ENCODE measurements around the gene MACROD2. TPM values are rescaled to one million over a fixed set of nuclear protein-coding genes. Genes with fewer than 3 reads are reported as not detected.
"Not testable (repeated sequence)": the region's sequence is repeated elsewhere in the genome, so short reads cannot be mapped to it uniquely, and the experiment has no call there.

The MACROD2 gene
- total RNA-seq, 1 donor from 2014 or later: 0.13 TPM

DNA sequence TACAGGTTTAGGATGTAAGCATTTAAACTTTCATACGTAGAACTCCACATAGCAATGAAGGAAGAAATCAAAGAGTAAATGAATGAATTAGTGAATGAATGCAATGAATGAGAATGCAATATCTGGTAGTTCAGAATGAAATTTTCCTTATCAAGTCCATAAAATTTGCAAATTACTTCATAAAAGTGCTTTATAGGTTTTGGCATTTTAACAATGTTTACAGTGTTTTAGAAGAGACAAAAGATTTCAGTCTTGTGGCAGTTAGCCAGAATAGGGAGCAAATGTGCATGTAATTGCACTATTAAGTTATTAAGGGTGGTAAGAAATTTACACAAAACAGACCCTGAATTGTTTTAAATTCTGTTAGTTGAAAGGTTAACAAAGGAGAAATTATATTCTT lies 1081.5 kb downstream of the MACROD2 start:
- DNase-seq (ENCODE audit: low read depth in 2 of 2): no peak

DNA sequence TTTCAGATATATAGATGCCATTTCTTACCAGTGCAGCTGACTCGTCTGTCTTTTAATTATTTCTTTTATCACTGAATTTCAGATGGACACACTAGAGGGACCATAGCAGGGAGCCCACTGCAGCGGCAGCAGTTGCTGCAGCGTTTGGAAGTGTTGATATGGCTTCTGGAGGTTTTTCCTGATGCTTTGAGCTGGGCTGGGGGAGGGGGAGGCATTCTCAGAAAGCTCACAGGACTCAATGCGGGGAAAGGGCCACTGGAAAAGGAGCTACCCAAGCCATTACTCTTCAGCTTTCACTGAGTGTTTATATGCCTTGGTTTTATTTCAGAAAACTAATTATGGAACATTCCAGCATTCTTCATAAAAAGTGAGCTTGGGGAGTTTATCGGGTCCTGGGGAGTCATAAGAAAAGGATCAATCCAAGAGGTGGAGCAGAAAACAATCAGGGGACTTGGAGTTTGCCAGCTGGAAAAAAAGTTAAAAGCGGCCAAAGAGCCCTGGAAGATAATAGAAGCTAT lies 1082.5 kb downstream of the MACROD2 start:
- no peak for DNase-seq (ENCODE audit: low read depth in 2 of 2)

DNA sequence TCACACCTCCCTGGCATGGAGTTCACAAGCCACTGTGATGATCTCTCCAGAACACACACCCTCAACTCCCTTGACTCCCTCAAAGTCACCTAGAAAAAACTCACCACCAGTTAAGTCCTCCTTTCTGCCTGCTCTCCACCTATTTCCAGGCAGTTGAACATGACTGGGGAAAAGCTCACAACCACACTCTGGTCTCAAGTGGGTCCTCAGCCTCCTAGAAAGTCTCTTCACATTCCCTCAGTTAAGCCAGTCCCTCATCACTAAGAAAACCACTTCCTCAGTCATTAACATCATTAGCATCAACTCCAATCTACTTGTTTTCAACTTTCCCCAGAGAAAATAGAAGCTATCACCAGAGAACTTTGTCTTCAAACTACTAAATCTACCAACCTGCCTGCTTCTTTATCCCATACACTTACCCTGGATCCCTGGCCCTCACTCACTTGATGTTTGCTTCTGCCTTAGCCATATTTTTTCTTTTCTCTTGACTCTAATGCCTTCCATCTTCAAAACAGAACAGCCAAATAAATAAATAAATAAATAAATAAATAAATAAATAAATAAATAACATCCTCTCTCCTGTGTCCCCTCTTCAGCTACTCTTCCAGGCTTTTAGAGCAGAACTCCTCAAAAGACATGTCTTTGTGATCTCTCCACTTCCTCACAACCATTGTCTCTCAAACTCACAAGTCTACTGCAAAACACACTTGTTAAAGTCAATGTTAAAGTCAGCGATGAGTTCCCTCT lies 1084.5 kb downstream of the MACROD2 start:
- DNase-seq (ENCODE audit: low read depth in 2 of 2): no peak

DNA sequence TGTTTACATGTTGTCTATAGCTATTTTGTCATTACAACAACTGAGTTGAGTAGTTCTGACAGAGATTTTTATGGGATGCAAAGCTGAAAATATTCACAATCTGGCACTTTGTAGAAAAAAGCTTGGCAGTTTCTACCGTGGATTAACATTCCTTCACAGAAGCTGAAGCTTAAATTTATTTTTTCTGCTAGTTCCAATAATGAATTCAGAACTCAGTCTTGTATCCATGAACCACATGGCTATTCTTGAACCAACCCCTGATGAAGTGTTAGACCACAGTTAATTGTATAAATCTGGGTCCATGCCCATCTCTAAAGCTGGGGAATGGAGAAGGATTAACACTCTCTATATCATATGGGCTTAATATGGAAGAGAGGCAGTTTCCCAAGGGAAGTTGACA lies 1085.9 kb downstream of the MACROD2 start:
- no peak for DNase-seq (ENCODE audit: low read depth in 2 of 2)

DNA sequence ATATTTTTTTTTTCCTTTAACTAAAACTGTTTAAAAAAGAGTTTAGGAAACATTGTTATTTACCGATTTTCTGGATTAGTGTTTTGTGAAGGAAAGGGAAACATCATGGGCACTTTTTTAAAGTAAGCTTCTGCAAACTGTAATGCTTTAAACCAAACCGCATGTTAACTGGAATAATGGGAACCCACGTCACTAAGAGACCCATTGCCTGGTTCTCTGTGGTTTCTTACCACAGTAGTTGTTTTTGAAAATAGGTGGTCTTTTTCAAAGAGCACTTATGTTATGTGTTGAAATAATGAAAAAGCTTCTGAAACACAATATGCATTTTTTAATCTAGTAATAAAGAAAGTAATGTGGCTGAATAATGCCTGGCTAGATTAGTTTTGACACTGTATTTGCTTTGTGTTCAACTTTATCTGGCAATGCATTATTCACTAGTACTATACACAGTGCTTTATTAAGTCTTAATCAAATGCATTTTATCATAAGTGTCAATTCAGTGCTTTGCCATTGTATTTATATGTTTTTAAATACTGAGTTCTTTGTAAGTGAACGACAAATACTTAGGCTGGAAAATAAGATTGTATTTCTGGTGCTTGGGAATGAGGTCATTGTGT lies 1096.2 kb downstream of the MACROD2 start:
- no peak for DNase-seq (ENCODE audit: low read depth in 2 of 2)

DNA sequence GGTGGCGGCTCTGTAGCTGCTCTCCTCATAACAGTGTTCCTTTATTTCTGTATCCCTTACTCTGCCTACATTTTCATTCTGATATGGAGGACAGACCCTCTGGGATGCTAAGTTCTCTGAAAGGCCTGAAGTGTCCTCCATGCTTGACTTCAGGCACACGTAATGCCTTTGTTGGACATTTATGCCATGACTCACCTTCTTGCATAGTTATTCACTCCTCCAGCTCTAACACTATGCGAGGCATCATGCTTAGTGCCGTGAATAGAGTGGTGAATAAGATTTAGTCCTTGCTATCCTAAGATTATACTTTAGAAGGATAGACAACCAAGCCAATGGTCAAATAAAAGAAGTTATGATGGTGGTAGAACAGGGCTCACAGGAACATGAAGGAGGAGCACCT lies 1103.0 kb downstream of the MACROD2 start:
- no peak for DNase-seq (ENCODE audit: low read depth in 2 of 2)

DNA sequence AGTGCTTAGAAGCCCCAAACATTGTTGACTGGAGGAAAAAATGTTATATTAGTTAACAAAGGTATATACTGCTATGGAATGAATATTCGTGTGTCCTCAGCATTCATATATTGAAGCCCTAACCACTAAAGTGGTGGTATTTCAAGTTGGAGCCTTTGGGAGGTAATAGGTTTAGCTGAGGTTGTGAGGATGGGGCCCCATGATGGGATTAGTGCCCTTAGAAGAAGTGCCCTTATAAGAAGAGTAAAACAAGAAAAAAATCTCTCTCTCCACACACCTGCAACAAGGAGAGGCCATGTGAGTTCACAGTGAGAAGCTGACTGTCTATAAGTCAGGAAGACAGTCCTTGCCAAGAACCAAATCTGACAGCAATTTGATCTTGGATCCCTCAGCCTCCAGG lies 1103.8 kb downstream of the MACROD2 start:
- DNase-seq (ENCODE audit: low read depth in 2 of 2): no peak

DNA sequence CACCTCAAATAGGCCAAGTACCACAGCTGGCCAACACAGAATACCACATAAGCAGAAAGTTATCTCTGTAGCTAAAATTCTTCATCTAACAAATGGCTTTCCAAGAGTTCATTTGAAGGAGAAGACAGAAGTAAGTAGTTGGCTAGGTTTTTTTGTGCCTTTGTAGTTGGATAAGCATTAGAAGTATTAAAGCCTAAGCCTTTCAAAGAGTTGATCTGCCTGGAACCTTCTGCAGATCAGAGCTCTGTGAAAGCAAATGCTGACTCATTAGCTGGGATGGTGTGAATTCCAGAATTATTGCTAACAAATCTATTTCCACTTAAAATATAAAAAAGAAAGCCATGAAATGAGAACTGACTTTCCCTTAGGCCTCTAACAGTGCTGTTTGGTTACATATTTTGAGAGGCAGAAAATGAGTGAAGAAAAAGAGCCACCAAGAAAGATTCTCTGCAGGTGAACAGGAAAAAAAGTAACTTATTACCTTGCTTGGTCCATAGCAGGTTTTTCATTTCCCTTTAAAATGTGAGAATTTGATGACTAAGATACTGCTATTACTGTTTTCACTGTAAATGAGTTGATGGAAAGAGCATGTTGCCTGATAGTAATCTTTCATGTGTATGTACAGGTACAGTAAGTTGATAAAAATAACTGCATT lies 1105.3 kb downstream of the MACROD2 start:
- no peak for DNase-seq (ENCODE audit: low read depth in 2 of 2)

DNA sequence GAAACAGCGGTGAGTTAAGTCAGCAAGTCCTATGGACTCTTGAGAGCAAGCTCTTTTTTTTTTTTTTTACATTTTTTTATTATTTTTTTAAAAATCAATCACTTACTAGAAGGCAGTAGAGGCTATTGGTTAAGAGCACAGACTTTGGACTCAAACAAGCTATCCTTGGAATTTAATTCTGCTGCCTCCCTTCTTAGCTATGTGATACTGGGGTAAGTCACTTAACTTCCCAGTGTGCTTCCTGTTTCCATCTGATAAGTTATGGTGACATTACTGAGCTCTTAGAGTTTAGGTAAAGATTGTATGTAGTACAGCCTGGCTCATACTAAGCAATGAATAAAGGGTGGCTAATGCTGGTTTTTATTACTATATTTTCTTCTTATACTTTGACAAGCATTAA lies 1112.6 kb downstream of the MACROD2 start:
- no peak for DNase-seq (ENCODE audit: low read depth in 2 of 2)

DNA sequence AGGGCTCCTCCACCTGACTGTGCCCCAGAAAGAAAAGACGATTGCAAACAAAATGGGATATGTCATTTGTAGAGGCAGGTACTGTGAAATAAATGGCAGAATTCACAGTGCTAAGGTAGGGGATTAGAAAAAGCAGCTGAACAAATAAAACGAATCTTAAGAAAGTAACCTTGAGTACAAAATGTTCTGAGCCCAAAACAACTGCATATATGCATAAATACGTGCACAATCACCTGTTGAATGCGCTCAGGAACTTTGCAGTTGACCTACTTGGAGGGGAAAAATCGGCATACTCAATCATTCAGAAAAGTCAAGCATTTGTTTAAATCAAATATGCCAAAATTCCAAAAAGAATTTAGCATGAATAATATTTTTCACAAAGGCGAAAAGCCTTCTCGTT lies 1114.2 kb downstream of the MACROD2 start:
- DNase-seq (ENCODE audit: low read depth in 2 of 2): no peak

DNA sequence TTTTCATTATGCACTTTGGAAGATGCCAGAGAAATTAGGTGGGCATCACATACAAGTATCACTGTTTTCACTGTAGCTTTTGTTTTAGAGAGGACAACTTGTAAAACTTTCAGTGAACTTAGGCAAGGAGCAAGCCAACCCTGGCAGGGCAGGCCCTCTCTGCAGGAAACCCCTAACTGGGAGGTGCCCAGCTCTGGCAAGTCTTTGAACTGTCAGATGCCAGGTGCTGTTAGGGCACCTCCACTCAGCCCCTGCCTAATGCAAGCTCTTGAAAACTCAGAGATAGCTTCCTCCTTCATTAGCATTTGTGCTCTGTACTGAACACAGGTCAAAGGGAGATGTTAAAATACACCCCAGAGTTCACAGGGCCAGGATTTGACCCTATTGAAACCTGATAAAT lies 1116.3 kb downstream of the MACROD2 start:
- DNase-seq (ENCODE audit: low read depth in 2 of 2): no peak

DNA sequence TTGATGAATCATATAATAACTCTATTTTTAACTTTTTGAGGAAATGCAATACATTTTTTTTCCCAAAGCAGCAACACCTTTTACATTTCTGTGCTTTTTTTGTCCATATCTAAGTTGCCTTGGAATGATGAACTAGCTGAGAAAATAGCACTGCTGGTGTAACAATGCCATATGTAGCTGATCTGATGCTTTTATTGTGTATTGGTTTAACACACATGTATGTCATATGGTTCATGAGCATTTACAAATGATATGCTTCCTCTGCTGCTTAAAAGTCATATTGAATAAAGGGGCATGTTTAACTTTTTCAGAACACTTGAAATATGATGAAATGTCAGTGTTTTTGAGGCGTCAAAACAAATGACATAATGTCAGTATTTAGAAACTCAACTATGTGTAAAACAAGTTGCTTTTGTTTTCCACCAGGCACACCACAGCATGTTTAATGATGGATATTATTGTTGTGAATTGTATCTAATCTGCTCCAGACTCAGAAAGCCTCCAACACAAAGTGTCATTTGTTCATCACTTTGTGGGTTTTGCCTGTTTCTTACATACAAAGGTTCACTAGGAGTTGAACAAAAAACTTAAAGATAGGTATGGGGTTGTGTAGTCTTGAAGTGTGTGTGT lies 1117.9 kb downstream of the MACROD2 start:
- DNase-seq (ENCODE audit: low read depth in 2 of 2): no peak

DNA sequence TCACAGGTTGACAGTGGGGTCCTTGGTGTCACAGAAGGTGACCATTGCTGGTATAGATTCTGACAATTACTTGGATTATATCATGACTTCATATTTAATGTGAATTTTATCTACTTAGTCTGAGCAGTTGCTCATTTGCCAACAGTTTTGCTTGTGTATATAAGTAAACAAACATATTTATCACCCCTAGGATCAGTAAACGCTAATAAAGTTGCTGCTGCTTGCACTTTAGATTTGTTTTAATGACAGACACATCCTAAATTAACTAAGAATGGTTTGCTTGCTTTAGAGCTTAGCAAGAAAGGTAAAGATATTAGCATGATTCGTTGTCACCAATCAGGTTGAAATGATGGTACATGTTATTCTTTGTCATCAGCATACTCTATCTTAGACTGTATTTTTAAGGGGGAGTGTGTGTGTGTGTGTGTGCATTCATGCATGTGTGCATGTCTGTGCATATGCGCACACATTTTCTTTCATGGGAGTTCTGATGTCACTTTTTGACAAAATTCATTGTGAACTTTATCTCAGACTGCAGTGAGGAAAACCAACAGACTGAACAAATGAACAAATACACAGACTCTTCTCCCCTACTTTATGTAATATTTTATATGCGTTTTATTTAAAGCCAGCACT lies 1124.7 kb downstream of the MACROD2 start:
- no peak for DNase-seq (ENCODE audit: low read depth in 2 of 2)

DNA sequence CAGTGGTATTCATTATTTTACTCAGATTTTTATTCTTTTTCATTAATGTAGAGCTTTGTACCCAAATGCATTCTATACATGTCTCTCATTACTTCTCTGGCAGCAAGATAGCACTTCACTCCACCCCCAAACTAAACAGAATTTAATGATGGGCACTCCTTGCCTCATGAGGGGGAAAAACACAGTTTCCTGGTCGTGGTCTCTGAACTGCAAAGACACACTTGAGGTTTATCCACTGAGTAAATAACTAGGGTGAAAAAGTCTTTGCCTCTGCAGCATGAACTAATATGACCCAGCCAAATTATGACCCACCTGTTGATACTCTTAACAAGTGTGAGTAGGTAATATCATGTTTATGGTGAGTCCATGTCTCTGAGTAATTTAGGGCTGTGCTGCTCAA lies 1127.3 kb downstream of the MACROD2 start:
- no peak for DNase-seq (ENCODE audit: low read depth in 2 of 2)

DNA sequence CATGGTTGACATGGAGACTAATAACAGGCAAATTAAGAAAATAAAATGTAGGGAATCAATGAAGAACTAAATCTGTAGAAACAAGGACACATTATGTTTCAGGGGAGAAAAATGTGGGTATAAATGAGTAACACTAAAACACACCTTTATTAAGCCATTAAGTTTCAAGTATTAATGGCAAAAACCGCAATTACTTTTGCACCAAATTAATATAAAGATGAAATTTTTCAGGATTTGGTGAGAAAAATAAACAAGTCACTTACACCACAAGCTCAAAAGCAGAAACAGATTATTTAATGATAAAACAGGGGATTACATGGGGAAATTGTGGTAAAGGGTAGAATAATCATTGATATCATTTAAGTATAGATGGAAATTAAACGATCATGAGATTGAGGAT lies 1135.9 kb downstream of the MACROD2 start:
- DNase-seq (ENCODE audit: low read depth in 2 of 2): no peak

DNA sequence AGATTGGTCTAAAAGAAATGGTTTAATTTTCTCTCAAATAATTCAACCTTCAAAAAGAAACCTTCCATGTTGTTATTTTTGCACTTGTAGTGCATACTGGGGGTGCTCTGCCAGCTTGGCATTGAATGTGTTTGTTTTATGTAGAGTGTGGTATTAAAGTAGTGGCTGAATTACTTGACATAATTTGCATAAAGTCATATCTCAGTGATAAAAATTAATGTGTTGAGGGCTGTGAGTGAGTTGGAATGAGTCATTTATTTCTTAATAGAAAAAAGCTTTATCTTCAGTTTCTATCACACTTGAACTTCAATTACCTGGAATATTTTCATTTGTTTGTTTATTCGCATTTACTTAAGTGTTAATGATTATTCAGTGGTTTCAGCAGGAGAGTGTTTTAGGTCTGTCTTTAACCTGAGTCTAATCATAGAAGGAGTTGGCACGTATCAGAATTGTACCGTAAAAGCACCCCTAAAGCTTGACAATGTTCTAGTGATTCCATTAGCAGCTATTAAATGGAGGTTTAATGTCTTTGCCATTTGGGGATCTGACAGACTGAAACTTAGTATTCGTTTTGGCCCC lies 1143.3 kb downstream of the MACROD2 start:
- DNase-seq (ENCODE audit: low read depth in 2 of 2): no peak

DNA sequence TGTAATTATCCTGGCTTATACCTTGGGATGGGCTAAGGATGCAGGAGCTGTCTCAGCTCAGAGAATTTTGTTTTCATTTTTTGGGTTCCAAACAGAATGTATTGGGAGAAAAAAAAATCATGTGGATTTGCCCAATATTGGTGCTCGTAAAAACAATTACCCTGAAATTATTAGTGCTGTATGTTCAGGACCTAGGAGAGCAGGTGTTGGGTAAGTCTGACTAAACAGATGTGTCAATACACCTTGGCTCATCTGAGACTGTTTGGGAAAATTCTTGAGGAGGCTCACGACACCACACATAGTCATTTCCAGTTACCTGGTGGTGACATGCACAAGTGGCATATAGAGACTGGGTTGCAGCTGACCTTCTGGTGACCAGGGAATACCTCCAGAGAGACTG lies 1144.2 kb downstream of the MACROD2 start:
- no peak for DNase-seq (ENCODE audit: low read depth in 2 of 2)

DNA sequence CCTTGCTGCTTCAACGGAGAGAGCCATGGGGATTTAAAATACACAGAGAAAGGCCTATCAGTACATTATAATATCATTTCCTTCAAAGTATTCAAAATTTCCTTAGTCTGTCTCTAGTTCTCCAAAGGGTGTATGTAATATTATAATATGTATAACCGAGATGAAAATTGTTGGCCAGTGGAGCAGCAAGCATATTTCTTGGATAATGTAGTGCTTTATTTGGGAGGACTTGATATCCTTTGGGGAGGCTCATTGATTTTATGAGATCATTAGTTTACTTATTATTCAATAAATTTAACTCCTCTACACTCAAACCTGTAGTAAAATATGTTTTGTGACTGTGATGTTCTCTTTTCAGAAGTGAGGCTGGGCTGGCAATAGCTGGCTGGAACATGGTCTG lies 1145.0 kb downstream of the MACROD2 start:
- DNase-seq (ENCODE audit: low read depth in 2 of 2): no peak

DNA sequence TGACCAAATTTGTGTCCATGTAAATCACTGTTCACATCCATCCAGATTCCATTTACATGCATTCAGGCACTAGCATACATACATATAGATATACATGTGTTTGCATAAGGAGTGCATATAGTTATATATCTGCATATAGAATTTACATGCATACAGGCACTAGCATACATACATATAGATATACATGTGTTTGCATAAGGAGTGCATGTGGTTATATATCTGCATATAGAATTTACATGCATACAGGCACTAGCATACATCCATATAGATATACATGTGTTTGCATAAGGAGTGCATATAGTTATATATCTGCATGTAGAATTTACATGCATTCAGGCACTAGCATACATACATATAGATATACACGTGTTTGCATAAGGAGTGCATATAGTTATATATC lies 1145.6 kb downstream of the MACROD2 start:
- not testable (repeated sequence) for DNase-seq (ENCODE audit: low read depth in 2 of 2)

DNA sequence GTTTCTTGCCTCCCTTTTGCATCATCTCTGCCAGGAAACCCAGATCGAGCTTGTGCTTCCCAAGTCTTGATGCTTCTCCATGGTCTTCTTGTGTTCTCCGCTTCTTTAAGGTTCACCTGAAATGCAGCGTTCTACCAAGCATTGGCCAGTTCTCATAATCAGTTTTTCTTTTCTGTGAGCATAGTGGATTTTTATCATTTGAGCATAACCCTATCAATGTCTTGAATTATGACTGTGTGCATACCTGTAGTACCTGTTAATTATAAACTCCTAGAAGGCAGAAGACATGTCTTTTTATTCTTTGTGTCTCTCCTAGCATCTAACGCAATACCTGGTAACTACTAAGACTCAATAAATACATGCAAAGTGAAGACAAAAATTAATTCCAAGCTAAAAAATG lies 1146.5 kb downstream of the MACROD2 start:
- no peak for DNase-seq (ENCODE audit: low read depth in 2 of 2)

DNA sequence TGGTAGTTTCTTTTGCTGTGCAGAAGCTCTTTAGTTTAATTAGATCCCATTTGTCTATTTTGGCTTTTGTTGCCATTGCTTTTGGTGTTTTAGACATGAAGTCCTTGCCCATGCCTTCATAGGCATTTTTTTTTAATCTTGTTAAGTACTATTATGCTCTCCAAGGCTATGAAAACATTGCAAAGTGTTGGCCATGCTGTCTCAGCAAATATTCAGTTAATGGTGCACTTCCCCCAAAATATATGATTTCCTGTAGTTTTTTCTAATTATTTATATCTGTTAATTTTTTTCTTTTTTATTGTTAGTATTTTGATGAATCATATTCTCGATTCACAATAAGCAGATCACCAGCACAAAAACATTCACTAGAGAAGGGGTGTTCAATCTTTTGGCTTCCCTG lies 1148.2 kb downstream of the MACROD2 start:
- DNase-seq (ENCODE audit: low read depth in 2 of 2): no peak
